ENCODE measurements around the gene MAGEA11.
"Not testable (repeated sequence)": the region's sequence is repeated elsewhere in the genome, so short reads cannot be mapped to it uniquely, and the experiment has no call there.

MAGEA11 gene

DNA sequence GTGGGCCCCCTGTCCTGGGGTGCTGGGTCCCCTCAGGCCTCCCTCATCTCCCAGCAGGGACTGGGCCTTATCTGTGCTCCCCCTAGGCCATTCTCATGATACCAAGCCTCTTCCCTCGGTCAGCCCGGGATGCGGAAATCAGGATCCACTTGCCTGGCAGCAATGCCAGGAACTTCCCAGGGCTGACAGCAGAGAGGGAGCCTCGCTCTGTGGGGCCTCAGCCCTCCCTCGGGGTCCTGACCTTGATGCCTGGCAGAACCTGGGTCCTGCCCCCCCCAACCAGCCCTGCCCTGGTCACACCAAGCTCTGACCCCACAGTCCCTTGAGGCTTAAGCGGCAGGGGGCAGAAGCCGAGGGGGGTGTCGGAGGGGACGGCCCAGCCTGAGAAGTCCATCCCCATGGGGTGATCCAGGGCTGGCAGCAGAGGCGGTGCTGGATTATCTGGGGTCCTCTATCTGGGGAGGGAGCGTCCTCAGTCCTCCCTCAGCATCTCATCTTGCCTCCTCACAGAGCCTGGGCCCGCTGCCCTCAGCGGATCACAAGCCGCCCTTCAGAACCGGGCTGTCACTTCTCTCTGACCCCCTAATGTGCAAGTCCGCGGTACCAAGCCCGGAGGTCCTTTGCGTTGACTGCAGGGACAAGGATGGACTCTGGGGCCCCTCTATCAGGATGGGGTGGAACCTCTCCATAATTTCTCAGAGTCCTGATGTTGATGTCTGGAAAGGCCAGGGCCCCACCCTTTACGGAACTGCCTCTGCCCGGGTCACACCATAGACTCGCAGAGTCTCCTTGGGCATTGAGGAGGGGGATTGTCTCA, 50.2 kb downstream of the MAGEA11 start:
- H3K9ac ChIP-seq (ENCODE audit: low read length); H3K27me3 ChIP-seq (ENCODE audit: control insufficient read depth, insufficient read depth, low read length); H3K4me1 ChIP-seq (ENCODE audit: control insufficient read depth, low read depth, low read length); H3K36me3 ChIP-seq (ENCODE audit: control insufficient read depth, low read depth, low read length); H3K4me3 ChIP-seq (ENCODE audit: low read length); H3K27ac ChIP-seq (ENCODE audit: low read length); H3K9me3 ChIP-seq (ENCODE audit: control insufficient read depth, low read depth, low read length): not testable (repeated sequence)

DNA sequence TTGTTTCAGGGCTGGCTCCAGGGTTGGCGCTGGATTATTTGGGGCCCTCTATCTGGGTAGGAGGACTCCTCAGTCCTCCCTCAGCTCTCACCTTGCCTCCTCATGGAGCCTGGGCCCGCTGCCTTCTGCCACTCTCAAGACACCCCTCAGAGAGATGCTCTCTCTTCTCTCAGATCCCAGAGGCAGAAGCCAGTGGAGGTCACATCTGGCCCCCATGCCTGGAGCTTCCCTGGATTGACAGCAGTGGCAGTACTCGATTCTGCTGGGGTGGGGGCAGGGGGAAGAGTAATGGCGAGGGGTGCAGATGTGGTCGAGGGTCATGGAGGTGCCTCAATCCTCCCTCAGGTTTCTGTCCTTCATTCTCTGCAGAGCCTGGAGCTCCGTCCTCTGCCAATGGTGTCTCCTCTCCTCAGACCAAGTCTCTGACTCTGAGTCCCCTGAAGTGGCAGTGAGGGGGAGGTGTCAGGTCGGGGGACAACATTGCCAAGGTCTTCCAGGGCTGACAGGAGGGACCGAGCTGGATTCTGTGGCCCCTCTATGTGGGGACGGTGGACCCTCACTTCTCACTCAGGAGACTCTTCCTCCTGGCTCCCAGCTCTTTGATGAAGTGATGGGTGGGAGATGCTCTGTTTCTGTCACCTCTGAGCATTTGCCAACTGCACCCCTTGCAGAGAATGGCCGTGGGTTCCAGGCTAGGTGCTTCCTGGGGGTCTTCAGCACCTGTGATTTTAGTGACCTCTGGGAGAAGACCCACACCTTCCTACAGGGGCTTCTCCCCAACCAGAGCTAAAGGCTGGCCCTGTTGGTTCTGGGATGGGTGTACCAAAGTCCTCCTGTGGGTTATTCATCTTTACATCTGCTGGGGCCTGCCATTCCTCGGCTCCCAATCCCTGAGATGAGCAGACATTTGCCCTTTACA, 51.1 kb downstream of the MAGEA11 start:
- peaks cover 1% of the 10 kb centered on the region for H3K9me3 ChIP-seq (ENCODE audit: control insufficient read depth, low read depth, low read length)
- H3K27ac ChIP-seq (ENCODE audit: low read length): no peak overlapping the region
- H3K36me3 ChIP-seq (ENCODE audit: control insufficient read depth, low read depth, low read length): no peaks in the 10 kb centered on the region
- no peaks in the 10 kb centered on the region for H3K27me3 ChIP-seq (ENCODE audit: control insufficient read depth, insufficient read depth, low read length)
- no peaks in the 10 kb centered on the region for H3K4me1 ChIP-seq (ENCODE audit: control insufficient read depth, low read depth, low read length)
- no peak overlapping the region for H3K9ac ChIP-seq (ENCODE audit: low read length)
- no peak overlapping the region for H3K4me3 ChIP-seq (ENCODE audit: low read length)

Measured in iPS-18a (cell line).